Heart right ventricle (tissue), 16 donors: ENCODE results near the gene FRS2. TPM values are rescaled to one million over a fixed set of nuclear protein-coding genes. Genes with fewer than 3 reads are reported as not detected.

Experiments used
- ATAC-seq, 8 donors: fragments of 200-7000 bp; cut with Tn5 transposase; one replicate each; pipeline ENCODE4 v1.9.1; 2020; ENCODE audit warnings: mild to moderate bottlenecking in 8 of 8, moderate library complexity in 8 of 8, moderate number of reproducible peaks in 1 of 8
- DNase-seq, 2 donors: peaks; one replicate each; pipeline ENCODE4 v3.0.0-alpha.2; 2020
- H3K27ac ChIP-seq, 10 donors: fragments of 200-600 bp; sonication (generic) in 2 of 10; one replicate each; pipeline versions ENCODE4 v1.5.0 to v1.8.0; 2020 to 2022; ENCODE audit warnings: mild to moderate bottlenecking in 3 of 10
- H3K27me3 ChIP-seq, 7 donors: fragments of 200-600 bp; one replicate each; pipeline ENCODE4 v1.8.0; 2021 to 2022; ENCODE audit warnings: mild to moderate bottlenecking in 2 of 7
- H3K36me3 ChIP-seq, 9 donors: fragments of 200-600 bp; sonication (generic) in 1 of 9; one replicate each; pipeline versions ENCODE4 v1.5.0 to v1.8.0; 2020 to 2022; ENCODE audit warnings: mild to moderate bottlenecking in 2 of 9
- H3K4me1 ChIP-seq, 9 donors: fragments of 200-600 bp; sonication (generic) in 1 of 9; one replicate each; pipeline versions ENCODE4 v1.5.0 to v1.8.0; 2020 to 2022; ENCODE audit warnings: mild to moderate bottlenecking in 4 of 9
- H3K4me3 ChIP-seq, 10 donors: fragments of 200-600 bp; sonication (generic) in 2 of 10; one replicate each; pipeline versions ENCODE4 v1.5.0 to v1.8.0; 2020 to 2022; ENCODE audit warnings: mild to moderate bottlenecking in 7 of 10, moderate library complexity in 2 of 10
- H3K9me3 ChIP-seq, 11 donors: fragments of 200-600 bp in 10 of 11; sonication (generic) in 2 of 11; one replicate each; pipeline versions ENCODE4 v1.5.0 to v1.8.0; 2013 to 2022; ENCODE audit warnings: mild to moderate bottlenecking in 2 of 11, control low read depth in 1 of 11, moderate library complexity in 1 of 11
- WGBS, 2 donors: extraction: QIAGEN DNeasy Blood & Tissue Kit; methylation state at CpG; one replicate each; pipeline ENCODE4 v1.1.7; 2013; ENCODE audit warnings: inconsistent platforms in 1 of 2; 5-methylcytosine and 5-hydroxymethylcytosine counted together
- intact Hi-C, 10 donors: fragments of 100-400 bp; cut with DNase I; formaldehyde crosslinking; loops; one replicate each; pipeline versions ENCODE4 v1.11.1 to v1.14.2; 2022
- polyA plus RNA-seq, 2 donors: library from polyadenylated mRNA; stranded (reverse); fragments of 200-250 nt; gene quantifications; one replicate each; pipeline ENCODE4 v1.2.3, GENCODE V29; 2013
- total RNA-seq, 10 donors: library from RNA; stranded (reverse); fragmentation: NEBNext Ultra II Directional in 3 of 10; extraction: Animal tissue kit (Norgen Biotek cat#: 25700) in 3 of 10; gene quantifications; one replicate each; pipeline versions ENCODE4 v1.2.1 to v1.2.4, GENCODE V29; 2021 to 2023
- TF ChIP-seq, protein P1 (sequence below), 9 donors: fragments of 200-600 bp; sonication (generic) in 2 of 9; IDR thresholded peaks; one replicate each; pipeline versions ENCODE4 v1.5.0 to v1.8.0; 2021 to 2022; ENCODE audit warnings: antibody characterized with exemption in 9 of 9, mild to moderate bottlenecking in 5 of 9, moderate library complexity in 1 of 9
- donor health status: Arrhythmogenic right ventricular cardiomyopathy.
- donor health status: ischemic (EF 13 %, LVEDD 7.1; RV severe dilation, severe dysfunction).
- donor health status: healthy with polysubstance abuse.
- donor health status: DM: no; HTN: yes; CAD: no.
- donor health status: DM: no; HTN: no; CAD: no.
- donor health status: ischemic (EF 25% LVEDD 6.9; RV normal size, moderate dysfunction).
- donor health status: ischemic (EF 25% LVEDD 5.7; RV mildly dilated, moderate dysfunction).
- donor health status: healthy.
- donor health status: DM: yes; HTN: yes; CAD: no.
- donor health status: Ischemic cardiomyopathy.
- donor health status: ischemic (EF 35%, LVEDD 5.7; RV mildly dilated, moderate dysfunction).
- donor health status: nonischemic (EF 11% LVEDD 7.7; RV severe dilation, severe dysfunction).
- donor health status: DM: yes; HTN: yes; CAD: no.
- donor health status: PGD.
- donor health status: ischemic (EF 29% LVEDD 5.4; RV normal size, mild dysfunction).
- donor health status: nonischemic (EF 23%, LVEDD 6.1; RV moderate dilation, normal function).

FRS2 gene
- total and polyA plus RNA-seq, 12 donors: 2.9 to 26.0 (median 19.7) TPM

- no peak overlapping the region for H3K27ac ChIP-seq
- no peaks in the 10 kb centered on the region for H3K27me3 ChIP-seq
- H3K36me3 ChIP-seq: no peaks in the 10 kb centered on the region
- DNase-seq (no peak), ATAC-seq (no peak)
- H3K9me3 ChIP-seq: no peaks in the 10 kb centered on the region
- H3K4me1 ChIP-seq: no peaks in the 10 kb centered on the region
- intact Hi-C loops: no loop called here
- H3K4me3 ChIP-seq: no peak overlapping the region
- TF ChIP-seq, protein P1, sequence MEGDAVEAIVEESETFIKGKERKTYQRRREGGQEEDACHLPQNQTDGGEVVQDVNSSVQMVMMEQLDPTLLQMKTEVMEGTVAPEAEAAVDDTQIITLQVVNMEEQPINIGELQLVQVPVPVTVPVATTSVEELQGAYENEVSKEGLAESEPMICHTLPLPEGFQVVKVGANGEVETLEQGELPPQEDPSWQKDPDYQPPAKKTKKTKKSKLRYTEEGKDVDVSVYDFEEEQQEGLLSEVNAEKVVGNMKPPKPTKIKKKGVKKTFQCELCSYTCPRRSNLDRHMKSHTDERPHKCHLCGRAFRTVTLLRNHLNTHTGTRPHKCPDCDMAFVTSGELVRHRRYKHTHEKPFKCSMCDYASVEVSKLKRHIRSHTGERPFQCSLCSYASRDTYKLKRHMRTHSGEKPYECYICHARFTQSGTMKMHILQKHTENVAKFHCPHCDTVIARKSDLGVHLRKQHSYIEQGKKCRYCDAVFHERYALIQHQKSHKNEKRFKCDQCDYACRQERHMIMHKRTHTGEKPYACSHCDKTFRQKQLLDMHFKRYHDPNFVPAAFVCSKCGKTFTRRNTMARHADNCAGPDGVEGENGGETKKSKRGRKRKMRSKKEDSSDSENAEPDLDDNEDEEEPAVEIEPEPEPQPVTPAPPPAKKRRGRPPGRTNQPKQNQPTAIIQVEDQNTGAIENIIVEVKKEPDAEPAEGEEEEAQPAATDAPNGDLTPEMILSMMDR (IDR thresholded peaks at IDR 0.05): no peak
Observed at GRCh38 chr12:69456239-69456638, 13.9 kb upstream of the FRS2 start.

- Histone ChIP-seq H3K27ac (no peak overlapping the region), H3K4me3 (no peak overlapping the region), H3K4me1 (no peaks in the 10 kb centered on the region), H3K36me3 (no peaks in the 10 kb centered on the region), H3K9me3 (no peaks in the 10 kb centered on the region), H3K27me3 (no peaks in the 10 kb centered on the region)
- WGBS, 2 donors: 54 to 78% methylated on average over 3 of the region's 3 CpGs
- intact Hi-C loops: no loop called here
- TF ChIP-seq, protein P1 (IDR thresholded peaks at IDR 0.05): no peak
- no peak for DNase-seq
- ATAC-seq: no peak
Observed at GRCh38 chr12:69457433-69457832, 12.8 kb upstream of the FRS2 start.

DNA sequence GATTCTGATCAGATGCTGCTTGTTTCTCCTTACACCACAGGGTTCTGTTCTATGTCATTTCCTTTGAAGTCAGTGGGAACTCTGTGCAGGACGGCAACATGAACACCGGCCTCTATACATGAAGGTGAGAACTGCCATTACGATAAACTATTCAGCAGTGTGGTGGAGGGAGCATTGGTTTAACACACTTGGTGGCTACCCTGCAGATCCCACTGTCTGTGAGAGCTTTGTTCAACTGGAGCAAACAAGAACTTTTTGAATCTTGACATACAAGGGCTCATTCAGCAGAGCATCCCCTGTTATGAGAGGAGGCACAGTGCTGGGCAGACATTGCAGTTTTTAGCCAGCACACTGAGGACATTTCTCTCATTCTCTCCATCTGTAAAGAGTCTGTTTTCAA lies 10.7 kb upstream of the FRS2 start:
- H3K27me3 ChIP-seq: no peaks in the 10 kb centered on the region
- H3K36me3 ChIP-seq: no peaks in the 10 kb centered on the region
- DNase-seq (no peak), ATAC-seq (no peak)
- WGBS, 2 donors: 64 to 72% methylated on average over 3 of the region's 3 CpGs
- TF ChIP-seq, protein P1 (IDR thresholded peaks at IDR 0.05): no peak
- H3K4me1 ChIP-seq: no peaks in the 10 kb centered on the region
- no peak overlapping the region for H3K27ac ChIP-seq
- intact Hi-C loops: no loop called here
- no peaks in the 10 kb centered on the region for H3K9me3 ChIP-seq
- no peak overlapping the region for H3K4me3 ChIP-seq

DNA sequence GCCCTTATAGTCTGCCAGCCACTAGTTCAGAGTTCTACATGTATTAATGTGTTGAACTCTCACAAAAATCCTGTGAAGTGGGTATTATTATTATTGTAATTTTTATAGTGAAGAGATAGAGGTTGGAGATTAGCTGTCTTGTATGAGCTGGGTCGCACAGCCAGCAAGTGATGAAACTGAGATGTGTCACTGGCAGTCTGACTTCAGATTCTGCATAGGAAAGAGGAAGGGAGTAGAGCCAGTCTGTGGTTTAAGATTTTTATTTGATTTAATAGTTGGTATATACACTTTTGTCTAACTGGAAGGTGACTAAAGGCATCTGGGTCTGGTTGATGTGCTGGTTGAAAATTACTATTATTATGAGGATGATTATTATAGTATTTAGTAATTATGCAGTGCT lies 5.8 kb upstream of the FRS2 start:
- Histone ChIP-seq H3K9me3 (no peaks in the 10 kb centered on the region), H3K4me1 (peaks cover 0 to 1% (median 0%) of the 10 kb centered on the region in 9 donors), H3K36me3 (no peaks in the 10 kb centered on the region), H3K27me3 (no peaks in the 10 kb centered on the region), H3K27ac (no peak overlapping the region), H3K4me3 (no peak overlapping the region)
- DNase-seq: no peak
- TF ChIP-seq, protein P1 (IDR thresholded peaks at IDR 0.05): no peak
- WGBS, 2 donors: 66 to 71% methylated on average over 1 of the region's 1 CpG
- intact Hi-C loops: no loop called here
- ATAC-seq: no peak

DNA sequence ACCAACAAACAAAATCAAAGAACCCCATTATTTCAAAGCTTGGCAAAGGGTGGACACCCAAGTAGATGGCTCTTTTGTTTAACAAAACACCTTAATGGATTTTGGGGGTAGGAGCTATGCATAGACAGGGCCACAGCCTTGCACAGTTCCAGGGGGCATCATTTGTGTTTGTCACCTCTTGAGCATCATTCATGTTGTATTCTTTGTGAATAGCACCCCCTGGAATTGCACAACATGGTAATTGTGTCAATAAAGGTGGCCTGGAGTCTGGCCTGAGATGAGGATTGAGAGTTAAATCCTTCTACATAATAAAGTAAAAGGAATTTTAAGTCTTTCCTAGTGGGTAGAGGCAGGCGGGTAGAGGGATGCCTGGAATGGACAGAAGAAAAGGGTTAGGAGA lies 3.3 kb upstream of the FRS2 start:
- intact Hi-C loops: no loop called here
- no peak overlapping the region for H3K4me3 ChIP-seq
- no peaks in the 10 kb centered on the region for H3K36me3 ChIP-seq
- TF ChIP-seq, protein P1 (IDR thresholded peaks at IDR 0.05): no peak
- 90 to 94% methylated on average over 1 of the region's 1 CpG for WGBS, 2 donors
- H3K27me3 ChIP-seq: no peaks in the 10 kb centered on the region
- no peaks in the 10 kb centered on the region for H3K9me3 ChIP-seq
- DNase-seq (no peak), ATAC-seq (no peak)
- H3K4me1 ChIP-seq: peaks cover 0 to 15% (median 9%) of the 10 kb centered on the region in 9 donors
- H3K27ac ChIP-seq: no peak overlapping the region
